WTC11 (cell line): ENCODE results near the gene MGAT4C.

Experiments
- FOXJ3 ChIP-seq: sonication (generic); formaldehyde crosslinking; IDR thresholded peaks from 2 replicates; pipeline ENCODE4 v1.9.0; 2021; ENCODE audit warnings: missing genetic modification reagents, mild to moderate bottlenecking, borderline replicate concordance
- HMGA2 ChIP-seq: fragments of 250-450 bp; sonication (Bioruptor Pico); IDR thresholded peaks from 2 replicates; pipeline ENCODE4 v1.4.0; 2021; ENCODE audit warnings: mild to moderate bottlenecking, moderate library complexity
- HMGXB4 ChIP-seq: sonication (generic); formaldehyde crosslinking; IDR thresholded peaks from 2 replicates; pipeline ENCODE4 v1.8.1; 2023; ENCODE audit warnings: mild to moderate bottlenecking, moderate library complexity, missing genetic modification reagents
- NFE2L1 ChIP-seq: sonication (generic); formaldehyde crosslinking; IDR thresholded peaks from 2 replicates; pipeline ENCODE4 v1.8.1; 2023; ENCODE audit warnings: missing genetic modification reagents
- NR2C2 ChIP-seq: sonication (generic); formaldehyde crosslinking; IDR thresholded peaks from 2 replicates; pipeline ENCODE4 v1.8.0; 2022; ENCODE audit warnings: mild to moderate bottlenecking, missing genetic modification reagents
- SMAD3 ChIP-seq: sonication (generic); formaldehyde crosslinking; IDR thresholded peaks from 2 replicates; pipeline ENCODE4 v1.8.0; 2022; ENCODE audit warnings: missing genetic modification reagents, mild to moderate bottlenecking, borderline replicate concordance
- TEAD1 ChIP-seq: sonication (generic); formaldehyde crosslinking; IDR thresholded peaks from 2 replicates; pipeline ENCODE4 v1.8.0; 2022; ENCODE audit warnings: mild to moderate bottlenecking, missing genetic modification reagents
- TP53 ChIP-seq: sonication (generic); formaldehyde crosslinking; IDR thresholded peaks from 2 replicates; pipeline ENCODE4 v1.8.1; 2023; ENCODE audit warnings: mild to moderate bottlenecking, missing genetic modification reagents
- ZBTB21 ChIP-seq: sonication (generic); formaldehyde crosslinking; IDR thresholded peaks from 2 replicates; pipeline ENCODE4 v1.8.1; 2023; ENCODE audit warnings: mild to moderate bottlenecking, missing genetic modification reagents, borderline replicate concordance
- ZNF416 ChIP-seq: fragments of 250-450 bp; sonication (Bioruptor Pico); IDR thresholded peaks from 2 replicates; pipeline ENCODE4 v1.9.0; 2021; ENCODE audit warnings: mild to moderate bottlenecking, inconsistent platforms
- TF ChIP-seq, protein P1 (sequence below): sonication (generic); formaldehyde crosslinking; IDR thresholded peaks from 2 replicates; pipeline ENCODE4 v1.8.1; 2023; ENCODE audit warnings: mild to moderate bottlenecking, missing genetic modification reagents
- TF ChIP-seq, protein P2 (sequence below): fragments of 200-600 bp; IDR thresholded peaks from 2 replicates; pipeline ENCODE4 v1.8.0; 2022; ENCODE audit warnings: antibody characterized with exemption

DNA sequence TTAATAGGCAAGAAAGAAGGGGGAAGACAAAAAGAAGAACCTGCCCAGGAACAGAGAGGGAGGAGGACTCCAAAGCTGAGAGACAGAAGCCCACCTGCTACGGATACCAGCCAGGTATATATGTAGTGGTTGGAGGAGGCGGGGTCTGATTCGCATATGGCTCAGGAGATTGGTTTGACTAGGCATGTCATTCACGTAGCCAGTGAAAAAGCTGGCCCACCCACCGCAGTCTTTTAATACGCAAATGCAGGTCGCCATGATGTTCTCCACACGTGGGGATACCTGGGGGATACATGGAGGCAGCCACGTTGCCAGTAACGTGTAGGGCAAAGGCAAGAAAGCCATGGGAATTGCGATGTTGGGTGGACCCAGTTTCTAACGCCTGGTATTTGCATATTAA, 308.9 kb downstream of the MGAT4C start:
- no peak for TF ChIP-seq NR2C2 (CRISPR knock-in tag)
- no peak for TF ChIP-seq TEAD1
- TF ChIP-seq ZBTB21 (CRISPR knock-in tag) = no peak
- no peak for TF ChIP-seq TP53 (CRISPR knock-in tag)
- TF ChIP-seq, protein P1, sequence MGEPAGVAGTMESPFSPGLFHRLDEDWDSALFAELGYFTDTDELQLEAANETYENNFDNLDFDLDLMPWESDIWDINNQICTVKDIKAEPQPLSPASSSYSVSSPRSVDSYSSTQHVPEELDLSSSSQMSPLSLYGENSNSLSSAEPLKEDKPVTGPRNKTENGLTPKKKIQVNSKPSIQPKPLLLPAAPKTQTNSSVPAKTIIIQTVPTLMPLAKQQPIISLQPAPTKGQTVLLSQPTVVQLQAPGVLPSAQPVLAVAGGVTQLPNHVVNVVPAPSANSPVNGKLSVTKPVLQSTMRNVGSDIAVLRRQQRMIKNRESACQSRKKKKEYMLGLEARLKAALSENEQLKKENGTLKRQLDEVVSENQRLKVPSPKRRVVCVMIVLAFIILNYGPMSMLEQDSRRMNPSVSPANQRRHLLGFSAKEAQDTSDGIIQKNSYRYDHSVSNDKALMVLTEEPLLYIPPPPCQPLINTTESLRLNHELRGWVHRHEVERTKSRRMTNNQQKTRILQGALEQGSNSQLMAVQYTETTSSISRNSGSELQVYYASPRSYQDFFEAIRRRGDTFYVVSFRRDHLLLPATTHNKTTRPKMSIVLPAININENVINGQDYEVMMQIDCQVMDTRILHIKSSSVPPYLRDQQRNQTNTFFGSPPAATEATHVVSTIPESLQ (CRISPR knock-in tag) = no peak
- no peak for TF ChIP-seq NFE2L1
- TF ChIP-seq ZNF416 (CRISPR knock-in tag) = no peak
- no peak for TF ChIP-seq HMGA2 (CRISPR knock-in tag)
- TF ChIP-seq, protein P2, sequence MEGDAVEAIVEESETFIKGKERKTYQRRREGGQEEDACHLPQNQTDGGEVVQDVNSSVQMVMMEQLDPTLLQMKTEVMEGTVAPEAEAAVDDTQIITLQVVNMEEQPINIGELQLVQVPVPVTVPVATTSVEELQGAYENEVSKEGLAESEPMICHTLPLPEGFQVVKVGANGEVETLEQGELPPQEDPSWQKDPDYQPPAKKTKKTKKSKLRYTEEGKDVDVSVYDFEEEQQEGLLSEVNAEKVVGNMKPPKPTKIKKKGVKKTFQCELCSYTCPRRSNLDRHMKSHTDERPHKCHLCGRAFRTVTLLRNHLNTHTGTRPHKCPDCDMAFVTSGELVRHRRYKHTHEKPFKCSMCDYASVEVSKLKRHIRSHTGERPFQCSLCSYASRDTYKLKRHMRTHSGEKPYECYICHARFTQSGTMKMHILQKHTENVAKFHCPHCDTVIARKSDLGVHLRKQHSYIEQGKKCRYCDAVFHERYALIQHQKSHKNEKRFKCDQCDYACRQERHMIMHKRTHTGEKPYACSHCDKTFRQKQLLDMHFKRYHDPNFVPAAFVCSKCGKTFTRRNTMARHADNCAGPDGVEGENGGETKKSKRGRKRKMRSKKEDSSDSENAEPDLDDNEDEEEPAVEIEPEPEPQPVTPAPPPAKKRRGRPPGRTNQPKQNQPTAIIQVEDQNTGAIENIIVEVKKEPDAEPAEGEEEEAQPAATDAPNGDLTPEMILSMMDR = no peak
- no peak for TF ChIP-seq SMAD3
- no peak for TF ChIP-seq FOXJ3 (CRISPR knock-in tag)
- TF ChIP-seq HMGXB4 (CRISPR knock-in tag) = no peak
